Left colon (tissue), 2 donors: Measurements from ENCODE around the gene DDX39A. TPM values are rescaled to one million over a fixed set of nuclear protein-coding genes. Genes with fewer than 3 reads are reported as not detected.

Source experiments
- ATAC-seq: fragments of 200-7000 bp; cut with Tn5 transposase; one replicate; pipeline ENCODE4 v1.9.1; 2020; ENCODE audit warnings: mild to moderate bottlenecking, moderate library complexity
- DNase-seq, 2 donors: peaks; one replicate each; pipeline ENCODE4 v3.0.0-alpha.2; 2020
- intact Hi-C, 2 donors: fragments of 100-400 bp; cut with DNase I in 1 of 2; cut with micrococcal nuclease in 1 of 2; formaldehyde crosslinking; loops; one replicate each; pipeline versions ENCODE4 v1.11.2 to v1.14.0; 2022; cut with DNase I, micrococcal nuclease
- total RNA-seq, 2 donors: library from RNA; stranded (reverse); fragmentation: NEBNext Ultra II Directional; extraction: Animal tissue kit (Norgen Biotek cat#: 25700); gene quantifications; one replicate each; pipeline ENCODE4 v1.2.1, GENCODE V29; 2021
- donor health status: DM: no; HTN: no; CAD: no.
- donor health status: DM: yes; HTN: yes; CAD: no.

DDX39A gene
- total RNA-seq, 2 donors from 2014 or later = 55.3 to 85.8 TPM

DNA sequence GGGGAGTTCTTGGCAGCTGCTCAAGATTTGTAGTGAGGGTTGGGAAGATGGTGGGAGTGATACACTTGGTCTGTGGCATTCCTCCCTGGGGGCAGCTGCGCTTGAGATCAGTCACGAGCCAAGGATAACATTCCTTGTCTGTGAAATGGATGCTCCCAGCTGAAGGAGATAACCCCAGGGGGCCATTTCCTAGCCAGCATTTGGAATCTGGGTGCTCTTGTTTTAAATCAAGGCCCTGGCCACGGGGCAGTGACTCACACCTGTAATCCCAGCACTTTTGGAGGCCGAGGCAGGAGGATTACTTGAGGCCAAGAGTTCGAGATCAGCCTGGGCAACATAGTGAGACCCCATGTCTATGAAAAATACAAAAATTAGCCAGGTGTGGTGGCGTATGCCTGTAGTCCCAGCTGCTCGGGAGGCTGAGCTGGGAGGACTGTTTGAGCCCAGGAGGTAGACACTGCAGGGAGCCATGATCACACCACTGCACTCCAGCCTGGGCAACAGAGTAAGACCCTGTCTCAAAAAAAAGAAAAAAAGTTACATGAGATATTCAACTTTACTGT, 18.5 kb upstream of the DDX39A start:
- ATAC-seq = no peak
- intact Hi-C loops = no loop called here

DNA sequence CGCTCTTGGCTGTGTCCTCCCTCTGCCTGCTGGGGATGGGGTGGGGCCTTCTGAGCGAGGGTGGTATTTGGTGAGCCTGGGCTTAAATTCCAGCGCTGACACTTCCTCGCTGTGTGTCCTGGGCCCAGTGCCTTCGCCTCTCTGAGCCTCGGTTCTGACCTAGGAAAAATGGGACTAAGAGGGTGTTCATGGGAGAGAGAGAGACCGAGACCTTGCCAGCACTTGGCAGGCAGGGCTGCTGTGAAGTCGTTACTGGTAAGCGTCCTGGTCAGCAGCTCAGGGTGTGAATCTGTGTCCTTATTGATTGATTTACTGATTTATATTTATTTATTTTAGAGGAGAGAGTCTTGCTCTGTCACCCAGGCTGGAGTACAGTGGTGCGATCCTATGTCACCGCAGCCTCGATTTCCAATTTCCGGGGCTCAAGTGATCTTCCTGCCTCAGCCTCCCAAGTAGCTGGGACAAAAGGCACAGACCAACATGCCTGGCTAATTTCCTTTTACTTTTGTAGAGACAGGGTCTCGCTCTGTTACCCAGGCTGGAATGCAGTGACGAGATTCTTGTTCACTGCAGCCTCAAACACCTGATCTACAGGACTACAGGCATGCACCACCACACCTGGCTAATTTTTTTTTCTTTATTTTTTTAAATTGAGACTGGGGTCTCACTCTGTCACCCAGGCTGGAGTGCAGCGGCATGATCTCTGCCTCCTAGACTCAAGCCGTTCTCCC, 16.3 kb upstream of the DDX39A start:
- no peak for DNase-seq
- ATAC-seq = no peak
- intact Hi-C loops = no loop called here

More for the DNA sequence above, 18.5 kb upstream of the DDX39A start:
- DNase-seq = no peak

GRCh38 chr19:14434543-14435319, 15.6 kb upstream of the DDX39A start:
- ATAC-seq = peak; percentile 59
- DNase-seq = peak; percentile 44 to 66
- intact Hi-C loops = no loop called here

- DNase-seq = peak; percentile 81 to 82
- peak; percentile 88 for ATAC-seq
- intact Hi-C loops = no loop called here
These were observed 14.7 kb upstream of the DDX39A start for GRCh38 chr19:14433554-14434501.

- intact Hi-C loops = no loop called here
- peak; percentile 25 for ATAC-seq
These were observed 13.8 kb upstream of the DDX39A start, which contains the start of gene PKN1 for GRCh38 chr19:14432791-14433553. Gene PKN1, plus strand, starts transcription at chr19:14433306. Its CDS starts 216 bp downstream, at chr19:14433522.

DNA sequence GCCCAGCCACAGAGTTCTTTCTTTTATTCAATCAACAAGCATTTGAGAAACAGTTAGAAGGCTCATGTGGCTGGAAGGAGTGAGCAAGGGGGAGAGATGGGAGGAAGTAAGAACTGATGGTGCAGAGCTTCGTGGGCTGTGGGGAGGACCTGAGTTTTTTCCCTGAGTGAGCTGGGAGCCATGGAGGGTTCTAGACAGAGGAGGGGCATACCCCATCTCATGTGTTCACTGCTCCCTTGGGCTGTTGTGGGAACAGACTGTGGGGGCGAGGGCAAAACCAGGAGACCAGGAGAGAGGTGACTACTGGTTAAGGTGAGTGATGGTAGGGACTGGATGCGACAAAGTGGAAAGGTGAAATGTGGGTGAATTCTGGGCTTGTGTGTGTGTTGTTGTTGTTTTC, 11.6 kb upstream of the DDX39A start:
- ATAC-seq (no peak), DNase-seq (no peak)
- intact Hi-C loops = no loop called here

More at GRCh38 chr19:14432791-14433553, 13.8 kb upstream of the DDX39A start, which contains the start of gene PKN1:
- DNase-seq = peak in 1 of 2 donors; percentile 61

DNA sequence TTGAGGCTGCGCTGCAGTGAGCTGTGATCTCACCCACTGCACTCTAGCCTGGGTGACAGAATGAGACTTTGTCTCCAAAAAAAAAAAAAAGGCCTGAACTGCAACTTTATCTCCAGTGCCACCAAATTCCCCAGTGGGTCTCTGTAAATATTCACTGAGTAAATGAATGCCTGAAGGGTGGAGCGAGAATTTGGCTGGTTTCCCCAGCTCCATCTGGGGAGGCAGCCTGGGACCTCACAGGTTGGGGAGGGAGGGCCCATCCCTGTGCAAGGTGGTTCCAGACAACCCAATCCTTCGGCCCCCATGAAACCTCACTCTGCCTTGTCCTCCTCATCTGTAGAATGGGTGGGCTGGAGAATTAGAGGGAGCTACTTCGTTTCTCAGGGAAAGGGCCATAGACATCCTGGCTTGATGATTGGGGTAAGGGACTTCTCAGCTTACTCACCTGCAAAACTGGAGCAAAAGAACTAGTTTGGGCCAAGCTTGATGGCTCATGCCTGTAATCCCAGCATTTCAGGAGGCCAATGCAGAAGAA, 9.8 kb upstream of the DDX39A start:
- intact Hi-C loops = no loop called here
- DNase-seq = no peak
- ATAC-seq = no peak

DNA sequence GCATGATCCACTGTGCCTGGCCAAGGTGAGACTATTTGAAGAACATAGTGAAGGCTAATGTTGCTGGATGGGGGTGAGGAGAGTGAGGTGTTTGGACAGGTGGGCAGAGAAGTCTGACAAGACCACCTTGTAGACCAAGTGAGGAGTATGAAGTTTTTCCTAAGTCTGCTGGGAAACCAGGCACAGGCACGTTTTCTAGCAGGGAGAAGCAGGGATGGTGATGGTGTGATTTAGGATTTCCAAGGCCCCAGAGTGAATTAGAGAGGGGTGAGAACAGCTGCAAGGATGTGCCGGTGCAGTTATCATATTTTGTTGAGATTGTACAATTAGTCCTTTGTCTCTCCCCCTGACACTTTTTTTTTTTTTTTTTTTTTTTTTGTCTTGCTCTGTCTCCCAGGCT, 8.3 kb upstream of the DDX39A start:
- intact Hi-C loops = no loop called here
- no peak for DNase-seq
- no peak for ATAC-seq

DNA sequence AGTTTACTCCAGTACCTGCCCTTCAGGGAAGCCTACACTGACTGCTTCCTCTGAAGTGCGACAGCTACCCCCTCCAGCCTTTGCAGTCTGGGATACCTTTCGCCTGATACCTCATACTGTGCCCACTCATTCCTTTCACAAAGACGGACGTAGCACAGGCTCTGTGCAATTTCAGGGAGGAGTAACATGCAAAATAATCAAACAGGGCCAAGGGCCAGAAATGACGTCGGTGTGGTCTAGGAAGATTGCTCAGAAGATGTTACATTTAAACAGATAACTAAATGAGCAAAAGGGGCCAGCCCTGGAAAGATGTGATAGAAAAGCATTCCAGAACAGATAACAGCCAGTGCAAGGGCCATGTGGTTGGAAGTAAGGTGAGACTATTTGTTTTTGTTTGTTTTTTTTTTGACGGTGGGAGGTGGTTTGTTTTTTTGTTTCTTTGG, 6.6 kb upstream of the DDX39A start:
- DNase-seq (no peak), ATAC-seq (no peak)
- intact Hi-C loops = no loop called here

GRCh38 chr19:14418856-14419105, 360 bp downstream of the DDX39A start:
- intact Hi-C loops = no loop called here
- ATAC-seq (peak; percentile 69), DNase-seq (peak; percentile 78 to 86)

GRCh38 chr19:14416817-14417231, 2.3 kb downstream of the DDX39A start:
- DNase-seq = peak; percentile 72 to 73
- intact Hi-C loops = no loop called here
- ATAC-seq = peak; percentile 29

DNA sequence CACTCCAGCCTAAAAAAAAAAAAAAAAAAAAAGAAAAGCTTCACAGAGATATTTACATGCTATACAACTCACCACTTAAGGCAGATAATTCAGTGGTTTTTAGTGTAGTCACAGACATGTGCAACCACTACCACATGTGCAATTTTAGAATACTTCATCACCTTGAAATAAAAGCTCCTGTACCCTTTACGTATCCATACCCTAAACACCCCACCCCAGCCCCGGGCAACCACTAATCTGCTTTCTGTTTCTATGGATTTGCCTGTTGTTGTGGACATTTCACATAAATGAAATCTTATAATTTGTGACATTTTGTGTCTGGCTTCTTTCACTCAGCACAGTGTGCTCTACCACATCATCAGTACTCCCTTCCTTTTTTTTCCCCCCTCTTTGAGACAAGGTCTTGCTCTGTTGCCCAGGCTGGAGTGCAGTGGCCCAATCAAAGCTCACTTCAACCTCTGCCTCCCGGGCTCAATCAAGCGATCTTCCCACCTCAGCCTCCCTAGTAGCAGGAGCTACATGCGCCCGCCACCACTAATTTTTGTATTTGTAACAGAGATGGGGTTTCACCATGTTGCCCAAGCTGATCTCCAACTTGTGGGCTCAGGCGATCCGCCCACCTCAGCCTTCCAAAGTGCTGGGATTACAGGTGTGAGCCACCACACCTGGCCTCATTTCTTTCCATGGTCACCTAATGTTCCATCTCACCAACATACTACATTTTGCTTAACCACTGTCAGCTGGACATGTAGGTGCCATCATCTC, 4.0 kb downstream of the DDX39A start:
- intact Hi-C loops = no loop called here
- no peak for ATAC-seq
- DNase-seq = no peak

GRCh38 chr19:14413693-14414181, 5.4 kb downstream of the DDX39A start:
- no peak for DNase-seq
- intact Hi-C loops = no loop called here
- no peak for ATAC-seq

GRCh38 chr19:14412996-14413692, 6.0 kb downstream of the DDX39A start:
- DNase-seq = no peak
- ATAC-seq = no peak
- intact Hi-C loops = no loop called here

- ATAC-seq = no peak
- intact Hi-C loops = no loop called here
- DNase-seq = no peak
These were observed 6.7 kb downstream of the DDX39A start for GRCh38 chr19:14412324-14412995.

GRCh38 chr19:14411938-14412245, 7.2 kb downstream of the DDX39A start:
- DNase-seq (no peak), ATAC-seq (no peak)
- intact Hi-C loops = no loop called here
